HUES6 (cell line): ENCODE results near the gene KDM5C.

Source experiments
- H3K27ac ChIP-seq: 2 replicates; pipeline ENCODE4 v1.7.0; 2013; ENCODE audit warnings: low read depth, mild to moderate bottlenecking, low read length, inconsistent platforms
- H3K27me3 ChIP-seq: 2 replicates; pipeline ENCODE4 v1.6.1; 2013; ENCODE audit warnings: low read length; ENCODE audit not compliant: control insufficient read depth, insufficient read depth
- H3K36me3 ChIP-seq: 2 replicates; pipeline ENCODE4 v1.6.1; 2013; ENCODE audit warnings: low read length; ENCODE audit not compliant: control insufficient read depth, insufficient read depth
- H3K4me1 ChIP-seq: 2 replicates; pipeline ENCODE4 v1.6.1; 2013; ENCODE audit warnings: low read length; ENCODE audit not compliant: control insufficient read depth, insufficient read depth
- H3K4me3 ChIP-seq: 2 replicates; pipeline ENCODE4 v1.5.1; 2013; ENCODE audit warnings: low read depth, low read length
- H3K9ac ChIP-seq: one replicate; pipeline ENCODE4 v1.6.1; 2013; ENCODE audit warnings: mild to moderate bottlenecking, low read length
- H3K9me3 ChIP-seq: 2 replicates; pipeline ENCODE4 v1.6.1; 2013; ENCODE audit warnings: low read depth, low read length; ENCODE audit not compliant: control insufficient read depth, insufficient read depth

The KDM5C gene

DNA sequence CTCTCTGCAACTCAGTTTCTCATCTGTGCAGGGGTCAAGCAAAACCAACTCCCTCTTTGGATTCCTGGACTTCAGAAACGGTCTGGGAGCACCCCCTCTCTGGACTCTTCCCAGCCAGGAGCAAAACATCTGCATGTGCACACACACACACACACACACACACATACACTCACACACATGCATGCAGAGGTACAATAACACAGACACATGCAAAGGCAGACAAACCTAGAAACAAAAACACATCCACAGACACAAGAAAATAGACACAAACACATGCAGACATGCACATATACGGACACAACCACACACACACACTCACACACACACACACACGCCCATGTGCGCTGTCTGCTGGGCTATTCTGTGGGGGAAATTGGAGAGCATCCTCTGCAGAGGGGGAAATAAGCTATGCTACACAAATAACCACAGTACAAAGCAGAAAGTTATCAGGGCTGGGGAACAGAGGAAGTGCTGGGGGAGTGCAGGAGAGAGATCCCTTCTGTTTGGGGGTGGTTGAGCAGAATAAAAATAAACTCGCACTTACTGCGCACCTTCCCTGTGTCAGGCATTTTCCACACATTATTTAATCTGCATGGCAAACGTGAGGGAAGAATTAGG lies 36.5 kb upstream of the KDM5C start:
- no peaks in the 10 kb centered on the region for H3K9me3 ChIP-seq
- no peak overlapping the region for H3K4me3 ChIP-seq
- no peak overlapping the region for H3K9ac ChIP-seq
- no peaks in the 10 kb centered on the region for H3K27me3 ChIP-seq
- no peaks in the 10 kb centered on the region for H3K36me3 ChIP-seq
- peaks cover 18% of the 10 kb centered on the region for H3K4me1 ChIP-seq
- H3K27ac ChIP-seq: no peak overlapping the region

DNA sequence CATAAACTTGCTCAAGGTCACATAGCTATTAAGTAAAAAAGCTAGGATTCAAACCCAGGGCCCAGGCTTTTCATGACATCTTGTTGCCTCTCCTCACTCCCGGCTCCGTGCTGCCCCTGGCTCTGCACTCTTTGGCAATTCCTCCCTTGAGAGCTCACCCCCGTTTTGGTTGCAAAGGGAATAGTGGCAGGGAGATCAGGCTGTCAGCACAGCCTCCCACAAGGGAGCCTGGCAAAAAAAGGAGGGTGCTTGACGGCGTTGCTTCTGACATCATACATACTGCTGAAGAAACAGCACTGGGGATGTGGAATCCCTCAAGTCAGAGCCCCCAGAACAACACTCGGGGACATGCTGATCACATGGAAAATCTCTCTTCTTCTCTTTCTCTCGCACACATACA lies 35.8 kb upstream of the KDM5C start:
- no peak overlapping the region for H3K27ac ChIP-seq
- no peak overlapping the region for H3K4me3 ChIP-seq
- H3K4me1 ChIP-seq: peaks cover 24% of the 10 kb centered on the region
- H3K27me3 ChIP-seq: no peaks in the 10 kb centered on the region
- no peaks in the 10 kb centered on the region for H3K9me3 ChIP-seq
- H3K36me3 ChIP-seq: no peaks in the 10 kb centered on the region
- no peak overlapping the region for H3K9ac ChIP-seq

DNA sequence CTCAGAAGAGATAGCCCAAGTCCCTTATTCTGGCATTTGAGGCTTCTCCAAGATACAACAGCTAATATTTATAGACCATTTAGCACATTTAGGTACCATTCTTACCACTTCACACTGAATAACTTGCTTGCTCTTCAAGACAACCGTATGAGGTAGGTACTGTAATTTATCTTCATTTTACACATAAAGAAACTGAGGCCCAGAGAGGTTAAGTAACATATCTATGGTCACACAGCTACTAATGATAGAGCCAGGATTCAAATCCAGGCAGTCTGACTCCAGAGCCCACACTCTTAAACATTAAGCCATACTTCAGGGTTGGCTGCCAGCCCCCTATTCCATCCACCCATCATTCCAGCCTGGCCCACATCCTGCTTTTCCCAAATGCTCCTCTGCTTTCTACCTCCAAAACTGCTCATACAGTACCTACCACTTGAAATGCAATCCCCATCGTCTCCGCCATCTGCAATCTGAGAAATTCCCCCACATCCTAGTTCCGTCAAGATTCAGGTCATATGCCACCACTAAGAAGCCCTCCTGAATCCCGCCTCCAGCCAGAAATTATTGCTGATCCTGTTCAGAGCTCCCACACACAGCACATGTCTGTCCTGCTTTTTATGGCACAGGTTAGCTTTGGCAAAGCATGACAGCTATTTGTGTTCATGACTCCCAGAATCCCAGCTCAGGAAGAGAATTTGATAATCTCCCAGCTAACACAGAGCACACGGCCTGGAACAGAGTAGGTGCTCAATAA lies 32.8 kb upstream of the KDM5C start:
- Histone ChIP-seq H3K9ac (no peak overlapping the region), H3K36me3 (peaks cover 12% of the 10 kb centered on the region; the same call in 1 of the 2 replicates), H3K9me3 (no peaks in the 10 kb centered on the region), H3K27ac (no peak overlapping the region), H3K4me1 (peaks cover 19% of the 10 kb centered on the region), H3K4me3 (no peak overlapping the region), H3K27me3 (no peaks in the 10 kb centered on the region)

DNA sequence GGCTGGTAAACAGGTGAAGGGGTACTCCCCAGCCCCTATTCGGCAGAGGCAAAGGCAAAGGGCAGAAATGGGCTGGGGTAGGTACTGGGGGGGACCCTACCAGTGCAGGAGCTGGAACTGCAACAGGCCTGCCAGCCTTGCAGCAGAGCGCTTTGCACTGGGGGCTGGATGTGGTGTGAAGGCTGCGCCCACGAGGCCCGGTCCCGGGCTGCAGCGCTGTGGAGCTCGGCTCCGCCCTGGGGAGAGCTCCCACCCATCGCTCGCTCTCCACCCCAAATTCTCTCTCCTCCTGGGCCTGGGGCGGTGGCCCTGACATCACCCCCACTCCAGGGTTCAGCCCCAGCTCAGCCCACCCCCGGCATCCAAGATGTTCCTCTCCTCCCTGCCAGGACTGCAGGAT lies 32.2 kb upstream of the KDM5C start:
- no peaks in the 10 kb centered on the region for H3K27me3 ChIP-seq
- H3K4me3 ChIP-seq: peak overlapping the region; percentile 39; the same call in 1 of the 2 replicates
- H3K4me1 ChIP-seq: peaks cover 18% of the 10 kb centered on the region
- peaks cover 12% of the 10 kb centered on the region; the same call in 1 of the 2 replicates for H3K36me3 ChIP-seq
- H3K9ac ChIP-seq: no peak overlapping the region
- H3K27ac ChIP-seq: no peak overlapping the region
- H3K9me3 ChIP-seq: no peaks in the 10 kb centered on the region

DNA sequence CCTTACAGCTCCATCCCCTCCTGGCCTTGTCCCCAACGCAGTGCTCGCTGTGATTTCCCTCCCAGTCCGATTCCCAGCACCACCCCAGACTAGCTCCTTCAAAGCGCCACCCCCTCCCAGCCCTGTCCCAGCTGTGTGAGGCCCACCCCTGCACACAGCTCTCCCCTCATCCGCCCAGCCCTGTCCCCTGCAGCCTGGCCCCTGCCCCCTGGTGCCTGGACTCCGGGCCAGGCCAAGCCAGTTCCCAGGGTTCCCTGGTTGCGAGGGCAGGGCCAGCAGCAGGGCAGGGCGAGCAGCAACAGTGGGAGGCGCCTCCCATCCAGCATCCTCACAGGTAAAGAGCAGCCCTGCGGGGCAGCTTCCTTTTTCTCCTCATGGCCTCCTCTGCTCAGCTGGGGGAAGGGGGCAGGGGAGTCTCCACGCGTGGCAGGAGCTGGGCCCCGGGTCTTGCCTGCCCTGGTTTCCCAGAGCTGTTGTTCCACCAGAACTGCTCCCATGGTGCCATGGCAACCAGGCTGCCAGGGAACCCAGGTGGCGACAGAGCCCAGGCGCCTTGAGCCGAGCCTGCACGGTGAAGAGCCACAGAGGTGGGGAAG lies 31.5 kb upstream of the KDM5C start:
- H3K27ac ChIP-seq: no peak overlapping the region
- H3K4me1 ChIP-seq: peaks cover 18% of the 10 kb centered on the region
- H3K9ac ChIP-seq: peak overlapping the region; percentile 2
- H3K36me3 ChIP-seq: peaks cover 12% of the 10 kb centered on the region; the same call in 1 of the 2 replicates
- H3K27me3 ChIP-seq: no peaks in the 10 kb centered on the region
- peak overlapping the region; percentile 39 for H3K4me3 ChIP-seq
- H3K9me3 ChIP-seq: no peaks in the 10 kb centered on the region

DNA sequence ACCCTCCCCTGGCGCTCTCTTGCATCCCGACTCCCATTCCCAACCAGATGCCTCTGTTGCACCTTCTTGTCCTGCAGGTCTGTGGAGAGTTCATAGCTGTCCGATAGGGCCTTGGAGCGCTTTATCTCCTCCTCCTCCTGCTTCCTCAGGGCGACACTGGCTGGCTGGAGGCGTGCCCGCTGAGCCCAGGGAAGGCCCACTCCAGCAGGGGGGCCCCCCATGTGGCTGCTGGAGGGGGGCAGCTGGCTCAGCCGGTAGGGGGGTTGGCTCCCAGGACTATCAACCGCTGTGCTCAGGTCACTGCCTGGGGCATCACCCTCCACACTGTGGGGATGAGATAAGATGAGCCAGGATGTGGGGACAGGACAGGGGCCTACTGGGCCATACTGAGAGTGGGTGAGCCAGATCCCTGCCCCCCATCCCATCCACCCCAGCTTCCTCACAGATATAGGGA lies 30.8 kb upstream of the KDM5C start:
- H3K36me3 ChIP-seq: peaks cover 12% of the 10 kb centered on the region; the same call in 1 of the 2 replicates
- H3K9ac ChIP-seq: no peak overlapping the region
- no peak overlapping the region for H3K4me3 ChIP-seq
- no peak overlapping the region for H3K27ac ChIP-seq
- no peaks in the 10 kb centered on the region for H3K9me3 ChIP-seq
- H3K4me1 ChIP-seq: peaks cover 18% of the 10 kb centered on the region
- H3K27me3 ChIP-seq: no peaks in the 10 kb centered on the region

DNA sequence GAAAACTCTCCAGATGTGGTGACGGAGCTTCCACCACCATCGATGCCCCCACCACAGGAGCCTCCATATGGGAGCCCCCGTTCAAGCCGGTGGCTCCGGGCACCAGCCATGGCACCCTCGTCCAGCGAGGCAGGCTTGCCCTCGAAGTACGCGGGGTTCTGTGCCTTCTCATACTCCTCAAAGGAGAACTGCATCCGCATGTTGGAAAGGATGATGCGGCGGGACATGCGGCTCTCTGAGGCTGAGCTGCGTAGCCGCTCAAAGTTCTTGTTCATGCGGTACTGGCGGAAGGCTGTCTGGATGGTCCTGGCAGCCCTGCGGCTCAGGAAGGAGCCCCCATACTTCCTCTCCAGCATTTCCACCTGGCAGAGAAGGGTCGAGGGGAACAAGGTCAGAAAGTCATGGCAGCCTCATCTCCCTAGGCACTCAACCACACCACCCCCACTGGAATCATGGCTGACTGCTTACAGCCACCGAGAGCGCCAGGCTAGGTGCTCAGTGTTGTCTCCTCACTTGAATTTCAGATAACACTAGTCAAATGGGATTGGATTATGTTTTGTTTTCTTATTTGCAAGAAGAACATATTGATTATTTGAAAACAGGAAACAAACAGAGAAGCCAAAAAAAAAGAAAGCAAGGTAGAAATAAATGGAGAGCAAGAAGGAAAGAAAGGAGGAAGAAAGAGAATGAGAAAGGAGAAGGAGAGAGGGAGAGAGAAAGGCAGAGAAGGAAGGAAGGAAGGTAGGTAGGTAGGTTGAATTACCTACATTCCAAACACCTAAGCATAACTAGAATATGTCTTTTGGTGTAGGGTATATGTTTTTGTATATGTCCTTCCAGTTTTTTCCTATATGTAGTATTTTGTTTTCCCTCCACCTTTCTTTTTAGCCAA lies 29.8 kb upstream of the KDM5C start:
- Histone ChIP-seq H3K9me3 (no peaks in the 10 kb centered on the region), H3K27ac (no peak overlapping the region), H3K4me3 (no peak overlapping the region), H3K4me1 (peaks cover 18% of the 10 kb centered on the region), H3K9ac (no peak overlapping the region), H3K27me3 (no peaks in the 10 kb centered on the region), H3K36me3 (peaks cover 16% of the 10 kb centered on the region)

DNA sequence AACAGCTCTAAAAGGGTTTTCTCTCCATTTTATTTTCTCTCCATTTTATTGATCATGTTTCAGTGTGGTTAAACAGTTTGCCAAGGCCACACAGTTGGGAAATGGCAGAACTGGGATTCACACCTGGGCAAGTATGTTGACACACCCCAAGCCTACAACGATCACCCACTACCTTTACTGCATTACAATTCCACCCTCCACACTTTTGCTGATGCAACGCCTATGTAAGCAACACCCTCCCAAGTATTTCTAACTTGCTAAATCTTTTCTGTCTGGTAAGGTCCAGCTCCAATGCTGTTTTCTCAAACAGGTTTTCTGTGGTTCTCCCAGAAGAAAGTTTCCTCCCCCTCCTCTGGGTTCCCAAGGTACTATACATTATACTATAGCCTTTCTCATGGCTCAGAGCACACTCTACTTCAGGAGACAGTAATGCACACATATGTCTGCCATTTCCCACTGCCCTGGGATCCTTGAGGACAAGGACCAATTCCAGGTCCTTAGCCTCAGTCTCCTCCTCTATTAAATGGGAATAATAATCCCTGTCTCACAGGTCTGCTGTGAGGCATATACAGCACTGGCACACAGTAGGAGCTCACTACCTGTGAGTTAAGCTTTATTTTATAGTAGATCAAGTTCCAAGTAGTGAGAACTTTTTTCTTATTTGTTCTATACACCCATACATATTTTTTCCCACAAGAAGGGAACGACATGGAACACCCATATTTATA lies 28.4 kb upstream of the KDM5C start:
- H3K36me3 ChIP-seq: peaks cover 23% of the 10 kb centered on the region
- no peak overlapping the region for H3K27ac ChIP-seq
- H3K9me3 ChIP-seq: no peaks in the 10 kb centered on the region

DNA sequence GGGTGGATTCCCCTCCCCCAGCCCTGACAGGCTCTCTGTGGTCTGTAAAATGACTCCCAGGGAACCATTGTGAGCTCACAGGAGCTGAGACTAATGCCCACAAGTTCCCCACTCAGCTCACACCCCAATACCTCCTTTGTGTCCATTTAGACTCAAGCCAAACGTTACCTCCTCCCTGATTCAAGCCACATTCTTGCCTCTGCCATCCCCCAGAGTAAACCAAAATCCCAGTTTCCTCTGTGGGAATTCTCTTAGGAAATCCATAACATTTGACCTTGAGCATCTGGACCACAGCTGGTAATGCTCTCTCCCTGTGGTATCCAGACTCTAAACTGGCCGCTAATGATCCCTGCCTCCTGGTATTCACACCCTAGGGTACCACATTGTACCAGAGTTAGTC lies 26.3 kb upstream of the KDM5C start:
- no peak overlapping the region for H3K9ac ChIP-seq
- H3K36me3 ChIP-seq: peaks cover 41% of the 10 kb centered on the region
- no peak overlapping the region for H3K4me3 ChIP-seq
- no peaks in the 10 kb centered on the region for H3K27me3 ChIP-seq
- peaks cover 6% of the 10 kb centered on the region; the same call in 1 of the 2 replicates for H3K4me1 ChIP-seq
- no peaks in the 10 kb centered on the region for H3K9me3 ChIP-seq
- H3K27ac ChIP-seq: no peak overlapping the region

More for the DNA sequence above, 28.4 kb upstream of the KDM5C start:
- peaks cover 18% of the 10 kb centered on the region for H3K4me1 ChIP-seq
- no peaks in the 10 kb centered on the region for H3K27me3 ChIP-seq
- H3K4me3 ChIP-seq: no peak overlapping the region
- H3K9ac ChIP-seq: no peak overlapping the region

DNA sequence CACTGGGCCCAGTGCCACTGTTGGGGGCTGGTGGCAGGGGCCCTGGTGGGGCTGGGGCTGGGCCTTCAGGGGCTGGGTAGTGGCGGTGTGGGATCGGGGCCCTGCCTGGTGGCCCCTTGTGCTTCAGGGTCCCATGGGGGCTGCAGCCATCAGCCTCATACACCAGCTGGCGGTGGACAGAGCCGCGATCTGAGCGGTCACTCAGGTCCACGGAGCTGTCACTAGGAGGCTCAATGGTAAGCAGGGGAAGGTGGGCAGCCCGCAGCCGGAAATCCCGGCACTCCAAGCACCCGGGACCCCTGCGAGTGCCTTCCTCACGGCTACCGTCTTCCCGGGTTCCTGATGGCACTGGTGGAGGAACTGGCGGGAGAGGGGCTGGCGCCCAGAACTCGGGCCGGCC lies 25.5 kb upstream of the KDM5C start:
- no peaks in the 10 kb centered on the region; the same call in 1 of the 2 replicates for H3K4me1 ChIP-seq
- H3K9me3 ChIP-seq: no peaks in the 10 kb centered on the region; the same call in 1 of the 2 replicates
- H3K9ac ChIP-seq: no peak overlapping the region
- peaks cover 41% of the 10 kb centered on the region for H3K36me3 ChIP-seq
- H3K4me3 ChIP-seq: no peak overlapping the region
- no peak overlapping the region for H3K27ac ChIP-seq
- no peaks in the 10 kb centered on the region for H3K27me3 ChIP-seq
